Activated T-cell treated with anti-CD3 and anti-CD28 coated beads for 24 hours (primary cell): Measurements from ENCODE around the gene SNRPD3.
A peak's percentile ranks its signal among the peaks of the same experiment; 100 is the strongest.
"Not testable (repeated sequence)": the region's sequence is repeated elsewhere in the genome, so short reads cannot be mapped to it uniquely, and the experiment has no call there.

Experiments
- DNase-seq: peaks from one replicate; pipeline ENCODE4 v3.0.0-alpha.2; 2020; ENCODE audit warnings: low read depth

Gene SNRPD3

GRCh38 chr22:24592058-24592850, 36.5 kb downstream of the SNRPD3 start:
- no peak for DNase-seq

GRCh38 chr22:24592851-24593558, 37.2 kb downstream of the SNRPD3 start, which contains the start of gene LRRC75B:
TSS of gene LRRC75B (minus strand) at chr22:24593073. CDS start at chr22:24593039, 34 bp downstream.
- no peak for DNase-seq

GRCh38 chr22:24593559-24593835, 37.7 kb downstream of the SNRPD3 start:
- not testable (repeated sequence) for DNase-seq

- no peak for DNase-seq
These were observed 38.2 kb downstream of the SNRPD3 start for GRCh38 chr22:24593836-24594568.

GRCh38 chr22:24594569-24595120, 38.8 kb downstream of the SNRPD3 start:
- DNase-seq, result no peak

- no peak for DNase-seq
These were observed 39.4 kb downstream of the SNRPD3 start for GRCh38 chr22:24595228-24595627.

- no peak for DNase-seq
These were observed 40.1 kb downstream of the SNRPD3 start for GRCh38 chr22:24595863-24596262.

- DNase-seq, result not testable (repeated sequence)
These were observed 41.3 kb downstream of the SNRPD3 start for GRCh38 chr22:24597076-24597475.

- DNase-seq, result no peak
These were observed 43.7 kb downstream of the SNRPD3 start for GRCh38 chr22:24599514-24599913.

GRCh38 chr22:24599958-24600715, 44.3 kb downstream of the SNRPD3 start:
- not testable (repeated sequence) for DNase-seq

- no peak for DNase-seq
These were observed 45.7 kb downstream of the SNRPD3 start for GRCh38 chr22:24601217-24602104.

- not testable (repeated sequence) for DNase-seq
These were observed 46.4 kb downstream of the SNRPD3 start for GRCh38 chr22:24602105-24602749.

GRCh38 chr22:24602847-24603769, 47.3 kb downstream of the SNRPD3 start, which contains the start of gene GGT1:
TSS of gene GGT1 (plus strand) at chr22:24603193. CDS start at chr22:24611082, 7,889 bp downstream.
- DNase-seq, result not testable (repeated sequence)

GRCh38 chr22:24603770-24604629, 48.2 kb downstream of the SNRPD3 start:
- not testable (repeated sequence) for DNase-seq

GRCh38 chr22:24606340-24606739, 50.5 kb downstream of the SNRPD3 start:
- not testable (repeated sequence) for DNase-seq

GRCh38 chr22:24607429-24607983, 51.7 kb downstream of the SNRPD3 start:
- peak; percentile 59 for DNase-seq

- DNase-seq, result not testable (repeated sequence)
These were observed 52.5 kb downstream of the SNRPD3 start for GRCh38 chr22:24608327-24608726.
